LNCaP clone FGC (cell line): ENCODE data around the gene IGSF21.
A peak's percentile ranks its signal among the peaks of the same experiment; 100 is the strongest.

Experiments used
- DNase-seq: peaks from one replicate; pipeline ENCODE4 v3.0.0-alpha.2; 2011; ENCODE audit warnings: low read depth
- H3K4me3 ChIP-seq: 2 replicates; pipeline ENCODE4 v1.5.1; 2011; ENCODE audit warnings: mild to moderate bottlenecking, low read depth, low read length, control low read depth
- CTCF ChIP-seq: IDR thresholded peaks from 2 replicates; pipeline ENCODE4 v1.5.1; 2012; ENCODE audit warnings: mild to moderate bottlenecking; ENCODE audit not compliant: control insufficient read depth, insufficient read depth; ENCODE audit errors: extremely low read depth

Gene IGSF21

DNA sequence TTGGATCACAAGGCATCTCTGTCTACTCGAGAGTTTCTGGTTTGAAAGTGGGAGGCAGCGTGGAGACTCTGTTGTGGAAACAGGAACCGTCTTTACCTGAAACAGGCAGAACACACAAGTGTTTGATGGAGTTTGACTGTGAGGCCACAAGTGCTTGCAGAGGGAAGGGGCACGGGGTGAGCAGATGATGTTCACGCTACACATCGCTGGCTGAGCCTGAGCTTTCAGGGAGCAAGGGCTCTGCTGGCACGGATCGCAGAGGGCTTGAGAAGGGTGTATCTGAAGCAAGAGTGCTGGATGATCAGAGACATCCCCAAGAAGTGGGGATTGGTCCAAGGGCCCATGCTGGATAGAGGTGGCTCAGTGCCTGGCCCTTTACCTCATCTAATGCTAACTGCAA, 59.3 kb downstream of the IGSF21 start:
- no peak for DNase-seq
- TF ChIP-seq CTCF: no peak

GRCh38 chr1:18170444-18170843, 62.8 kb downstream of the IGSF21 start:
- H3K4me3 ChIP-seq: no peak overlapping the region
- no peak for DNase-seq
- TF ChIP-seq CTCF: no peak

More for the DNA sequence above, 59.3 kb downstream of the IGSF21 start:
- H3K4me3 ChIP-seq: no peak overlapping the region

GRCh38 chr1:18174037-18174436, 66.4 kb downstream of the IGSF21 start:
- H3K4me3 ChIP-seq: no peak overlapping the region
- DNase-seq: no peak
- no peak for TF ChIP-seq CTCF

- H3K4me3 ChIP-seq: no peak overlapping the region
- no peak for DNase-seq
- no peak for TF ChIP-seq CTCF
These were observed 67.5 kb downstream of the IGSF21 start for GRCh38 chr1:18175051-18175450.

GRCh38 chr1:18175530-18176377, 68.2 kb downstream of the IGSF21 start:
- no peak for TF ChIP-seq CTCF
- DNase-seq: peak; percentile 7
- H3K4me3 ChIP-seq: no peak overlapping the region

GRCh38 chr1:18176619-18177018, 69.0 kb downstream of the IGSF21 start:
- TF ChIP-seq CTCF: no peak
- DNase-seq: no peak

GRCh38 chr1:18178111-18178510, 70.5 kb downstream of the IGSF21 start:
- DNase-seq: no peak
- H3K4me3 ChIP-seq: no peak overlapping the region
- TF ChIP-seq CTCF: no peak

More at GRCh38 chr1:18176619-18177018, 69.0 kb downstream of the IGSF21 start:
- H3K4me3 ChIP-seq: no peak overlapping the region
